Osteoblast (primary cell): ENCODE data around the gene ZBTB7C. TPM values are rescaled to one million over a fixed set of nuclear protein-coding genes. Genes with fewer than 3 reads are reported as not detected.

Experiments
- DNase-seq: peaks from one replicate; pipeline ENCODE4 v3.0.0; 2011; ENCODE audit warnings: low spot score, mixed read lengths; ENCODE audit not compliant: insufficient read length; ENCODE audit errors: missing footprints
- H2AFZ ChIP-seq: 2 replicates; pipeline ENCODE4 v1.6.0; 2011; ENCODE audit warnings: mild to moderate bottlenecking, low read length
- H3K27ac ChIP-seq: 2 replicates; pipeline ENCODE4 v1.5.1; 2011; ENCODE audit warnings: mild to moderate bottlenecking, low read depth, low read length, moderate library complexity
- H3K27me3 ChIP-seq: 2 replicates; pipeline ENCODE4 v1.6.0; 2012; ENCODE audit warnings: mild to moderate bottlenecking, control low read depth, inconsistent platforms, low read length, moderate library complexity; ENCODE audit not compliant: insufficient read depth
- H3K36me3 ChIP-seq: 2 replicates; pipeline ENCODE4 v1.5.1; 2011; ENCODE audit warnings: mild to moderate bottlenecking, low read length, control low read depth, moderate library complexity; ENCODE audit not compliant: insufficient read depth
- H3K4me1 ChIP-seq: 2 replicates; pipeline ENCODE4 v1.5.1; 2011; ENCODE audit warnings: mild to moderate bottlenecking, low read length, control low read depth, moderate library complexity; ENCODE audit not compliant: insufficient read depth
- H3K4me2 ChIP-seq: 2 replicates; pipeline ENCODE4 v1.6.0; 2011; ENCODE audit warnings: mild to moderate bottlenecking, low read length; ENCODE audit not compliant: insufficient read depth
- H3K4me3 ChIP-seq: fragments of 200-600 bp; sonication (generic); 3 replicates; pipeline ENCODE4 v1.5.1; 2012; ENCODE audit warnings: mild to moderate bottlenecking, low read length, inconsistent platforms; ENCODE audit not compliant: insufficient read depth
- H3K79me2 ChIP-seq: 2 replicates; pipeline ENCODE4 v1.6.0; 2012; ENCODE audit warnings: mild to moderate bottlenecking, low read length, control low read depth, inconsistent platforms; ENCODE audit not compliant: insufficient read depth
- H3K9me3 ChIP-seq: 2 replicates; pipeline ENCODE4 v1.5.1; 2011; ENCODE audit warnings: low read depth, low read length, control low read depth
- H4K20me1 ChIP-seq: 2 replicates; pipeline ENCODE4 v1.6.0; 2012; ENCODE audit warnings: mild to moderate bottlenecking, low read length, control low read depth; ENCODE audit not compliant: insufficient read depth
- total RNA-seq: library from RNA; depleted of rRNA; stranded (reverse); fragments of >200 nt; gene quantifications from 2 replicates; pipeline ENCODE4 v1.2.3, GENCODE V29; 2012
- TF ChIP-seq, protein P1 (sequence below): IDR thresholded peaks from 2 replicates; pipeline ENCODE4 v1.5.1; 2011; ENCODE audit warnings: mild to moderate bottlenecking, low read depth, low read length, moderate library complexity; ENCODE audit errors: extremely low read depth

ZBTB7C gene
- total RNA-seq, 1 donor = 0.36 TPM

DNA sequence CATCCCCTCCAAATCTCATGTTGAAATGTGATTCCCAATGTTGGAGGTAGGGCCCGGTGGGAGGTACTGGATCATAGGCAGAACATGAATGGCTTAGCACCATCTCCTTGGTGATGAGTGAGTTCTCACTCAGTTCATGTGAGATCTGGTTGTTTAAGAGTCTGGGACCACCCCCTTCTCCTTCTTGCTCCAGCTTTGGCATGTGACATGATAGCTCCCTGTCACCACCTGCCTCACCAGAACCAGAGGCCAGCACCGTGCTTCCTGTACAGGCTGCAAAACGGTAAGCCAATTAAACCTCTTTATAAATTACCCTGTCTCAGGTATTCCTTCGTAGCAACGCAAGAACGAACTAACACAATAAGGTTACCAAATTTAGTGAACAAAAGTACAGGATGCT, 95.4 kb downstream of the ZBTB7C start:
- Histone ChIP-seq H2AFZ (no peak overlapping the region), H3K36me3 (no peaks in the 10 kb centered on the region), H3K27me3 (peaks cover 8% of the 10 kb centered on the region), H3K27ac (no peak overlapping the region), H3K4me1 (no peaks in the 10 kb centered on the region), H3K4me3 (no peak overlapping the region), H3K4me2 (no peak overlapping the region), H3K79me2 (no peaks in the 10 kb centered on the region), H4K20me1 (no peaks in the 10 kb centered on the region), H3K9me3 (no peaks in the 10 kb centered on the region)
- TF ChIP-seq, protein P1, sequence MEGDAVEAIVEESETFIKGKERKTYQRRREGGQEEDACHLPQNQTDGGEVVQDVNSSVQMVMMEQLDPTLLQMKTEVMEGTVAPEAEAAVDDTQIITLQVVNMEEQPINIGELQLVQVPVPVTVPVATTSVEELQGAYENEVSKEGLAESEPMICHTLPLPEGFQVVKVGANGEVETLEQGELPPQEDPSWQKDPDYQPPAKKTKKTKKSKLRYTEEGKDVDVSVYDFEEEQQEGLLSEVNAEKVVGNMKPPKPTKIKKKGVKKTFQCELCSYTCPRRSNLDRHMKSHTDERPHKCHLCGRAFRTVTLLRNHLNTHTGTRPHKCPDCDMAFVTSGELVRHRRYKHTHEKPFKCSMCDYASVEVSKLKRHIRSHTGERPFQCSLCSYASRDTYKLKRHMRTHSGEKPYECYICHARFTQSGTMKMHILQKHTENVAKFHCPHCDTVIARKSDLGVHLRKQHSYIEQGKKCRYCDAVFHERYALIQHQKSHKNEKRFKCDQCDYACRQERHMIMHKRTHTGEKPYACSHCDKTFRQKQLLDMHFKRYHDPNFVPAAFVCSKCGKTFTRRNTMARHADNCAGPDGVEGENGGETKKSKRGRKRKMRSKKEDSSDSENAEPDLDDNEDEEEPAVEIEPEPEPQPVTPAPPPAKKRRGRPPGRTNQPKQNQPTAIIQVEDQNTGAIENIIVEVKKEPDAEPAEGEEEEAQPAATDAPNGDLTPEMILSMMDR = no peak
- DNase-seq = no peak

DNA sequence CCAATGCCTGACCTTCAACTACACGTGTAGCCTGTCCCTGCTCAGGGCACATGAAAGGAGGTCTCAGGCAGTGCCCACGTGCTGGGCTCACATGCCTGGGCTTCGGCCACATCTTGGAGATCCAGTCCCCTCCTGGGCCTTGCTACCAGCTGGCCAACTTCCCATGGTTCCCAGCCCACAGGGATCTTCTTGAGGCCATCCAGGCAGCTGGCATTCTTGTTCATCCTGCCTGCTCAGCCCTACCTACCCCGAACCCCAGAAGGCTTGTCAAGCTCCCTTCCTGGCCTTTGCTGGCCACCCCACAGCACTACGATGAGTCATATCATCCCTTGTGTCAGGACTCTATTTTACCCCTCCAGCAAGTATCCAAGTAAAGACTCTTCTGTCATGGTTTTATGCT, 97.1 kb downstream of the ZBTB7C start:
- Histone ChIP-seq H4K20me1 (no peaks in the 10 kb centered on the region), H3K36me3 (no peaks in the 10 kb centered on the region), H3K4me2 (no peak overlapping the region), H2AFZ (no peak overlapping the region), H3K27ac (no peak overlapping the region), H3K9me3 (no peaks in the 10 kb centered on the region), H3K79me2 (no peaks in the 10 kb centered on the region), H3K4me1 (no peaks in the 10 kb centered on the region), H3K27me3 (peaks cover 8% of the 10 kb centered on the region), H3K4me3 (no peak overlapping the region)
- no peak for DNase-seq
- TF ChIP-seq, protein P1 = no peak

GRCh38 chr18:48310999-48311398, 98.2 kb downstream of the ZBTB7C start:
- Histone ChIP-seq H3K79me2 (no peaks in the 10 kb centered on the region), H3K4me2 (no peak overlapping the region), H3K36me3 (no peaks in the 10 kb centered on the region), H2AFZ (no peak overlapping the region), H3K4me1 (no peaks in the 10 kb centered on the region), H4K20me1 (no peaks in the 10 kb centered on the region), H3K27me3 (peaks cover 8% of the 10 kb centered on the region), H3K9me3 (no peaks in the 10 kb centered on the region), H3K4me3 (no peak overlapping the region), H3K27ac (no peak overlapping the region)
- DNase-seq = no peak
- TF ChIP-seq, protein P1 = no peak

DNA sequence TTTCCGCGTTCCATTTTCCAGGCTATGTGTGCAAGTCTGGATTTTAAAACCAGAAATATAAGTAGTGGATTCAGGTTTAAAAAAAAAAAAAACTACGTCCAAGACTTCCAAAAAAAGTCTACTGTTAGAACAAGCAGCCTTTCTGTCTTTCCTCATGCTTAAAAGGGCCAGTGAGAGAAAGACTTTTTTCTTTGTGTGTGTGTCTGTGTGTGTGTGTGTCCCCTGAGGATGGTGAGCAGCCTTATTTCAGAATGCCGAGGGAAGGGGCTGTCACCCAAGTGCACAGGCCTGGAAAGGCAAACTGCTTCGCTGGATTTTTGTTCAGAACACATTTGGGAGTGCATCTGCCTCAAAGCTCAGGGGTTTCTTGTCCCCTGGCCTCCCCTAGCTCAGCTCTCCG, 98.8 kb downstream of the ZBTB7C start:
- no peak overlapping the region for H3K27ac ChIP-seq
- DNase-seq = no peak
- H3K4me2 ChIP-seq = no peak overlapping the region
- H4K20me1 ChIP-seq = no peaks in the 10 kb centered on the region
- TF ChIP-seq, protein P1 = no peak
- H3K27me3 ChIP-seq = peaks cover 8% of the 10 kb centered on the region
- H3K4me1 ChIP-seq = no peaks in the 10 kb centered on the region
- no peak overlapping the region for H2AFZ ChIP-seq
- H3K9me3 ChIP-seq = no peaks in the 10 kb centered on the region
- no peak overlapping the region for H3K4me3 ChIP-seq
- H3K79me2 ChIP-seq = no peaks in the 10 kb centered on the region
- H3K36me3 ChIP-seq = no peaks in the 10 kb centered on the region
